ENCODE results near the gene DNAJC4.

The DNAJC4 gene

GRCh38 chr11:64260147-64260708, 29.9 kb downstream of the DNAJC4 start:
- H3K36me3 ChIP-seq (ENCODE audit: control insufficient read depth, insufficient read depth, low read length): peaks cover 58% of the 10 kb centered on the region
- no peak for DNase-seq (ENCODE audit: low read depth, low spot score)
- H3K27me3 ChIP-seq (ENCODE audit: control insufficient read depth, insufficient read depth, low read length): no peaks in the 10 kb centered on the region
- H3K4me3 ChIP-seq (ENCODE audit: low read length): no peak overlapping the region
- WGBS (ENCODE audit: insufficient coverage, insufficient read length): no CpG with 5 or more reads among the region's 6 CpGs
- H3K9me3 ChIP-seq (ENCODE audit: control insufficient read depth, insufficient read depth, low read length): no peaks in the 10 kb centered on the region
- 0 out of 2 replicates have a peak, but pooled peaks cover 1% of the 10 kb centered on the region for H3K4me1 ChIP-seq (ENCODE audit: control insufficient read depth, insufficient read depth, low read length)
- no peak overlapping the region for H3K27ac ChIP-seq (ENCODE audit: low read length)

GRCh38 chr11:64261556-64262080, 31.3 kb downstream of the DNAJC4 start:
- no peak for DNase-seq (ENCODE audit: low read depth, low spot score)
- Histone ChIP-seq H3K27ac (ENCODE audit: low read length) (no peak overlapping the region), H3K9me3 (ENCODE audit: control insufficient read depth, insufficient read depth, low read length) (no peaks in the 10 kb centered on the region), H3K4me1 (ENCODE audit: control insufficient read depth, insufficient read depth, low read length) (0 out of 2 replicates have a peak, but pooled peaks cover 1% of the 10 kb centered on the region), H3K36me3 (ENCODE audit: control insufficient read depth, insufficient read depth, low read length) (peaks cover 59% of the 10 kb centered on the region), H3K4me3 (ENCODE audit: low read length) (no peak overlapping the region), H3K27me3 (ENCODE audit: control insufficient read depth, insufficient read depth, low read length) (no peaks in the 10 kb centered on the region)
- no CpG with 5 or more reads among the region's 18 CpGs for WGBS (ENCODE audit: insufficient coverage, insufficient read length)

DNA sequence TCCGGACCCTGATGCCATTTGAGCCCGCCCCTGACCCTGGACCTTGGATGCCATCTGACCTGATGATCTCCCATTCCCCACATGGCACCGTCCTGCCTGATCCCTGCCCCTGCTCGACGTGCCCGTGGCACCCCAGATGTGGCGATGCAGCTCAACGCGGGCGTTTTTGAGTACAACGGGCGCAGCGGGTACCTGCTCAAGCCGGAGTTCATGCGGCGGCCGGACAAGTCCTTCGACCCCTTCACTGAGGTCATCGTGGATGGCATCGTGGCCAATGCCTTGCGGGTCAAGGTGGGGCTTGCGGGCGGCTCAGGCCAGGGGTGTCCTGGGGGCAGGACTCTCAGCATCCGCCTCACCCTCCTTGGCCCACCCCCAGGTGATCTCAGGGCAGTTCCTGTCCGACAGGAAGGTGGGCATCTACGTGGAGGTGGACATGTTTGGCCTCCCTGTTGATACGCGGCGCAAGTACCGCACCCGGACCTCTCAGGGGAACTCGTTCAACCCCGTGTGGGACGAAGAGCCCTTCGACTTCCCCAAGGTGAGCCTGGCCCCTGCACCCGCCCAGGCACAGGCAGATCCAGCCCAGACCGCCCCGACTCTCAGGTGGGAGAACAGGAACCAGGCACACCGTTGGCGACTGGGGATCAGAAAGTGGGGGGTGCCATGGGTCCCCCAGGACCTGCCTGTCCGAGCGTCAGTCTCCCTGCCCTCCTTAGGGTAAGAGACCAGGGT, 32.1 kb downstream of the DNAJC4 start:
- peaks cover 61% of the 10 kb centered on the region for H3K36me3 ChIP-seq (ENCODE audit: control insufficient read depth, insufficient read depth, low read length)
- H3K4me3 ChIP-seq (ENCODE audit: low read length): no peak overlapping the region
- WGBS (ENCODE audit: insufficient coverage, insufficient read length): no CpG with 5 or more reads among the region's 42 CpGs

GRCh38 chr11:64263021-64263946, 32.9 kb downstream of the DNAJC4 start:
- H3K36me3 ChIP-seq (ENCODE audit: control insufficient read depth, insufficient read depth, low read length): peaks cover 60% of the 10 kb centered on the region
- no peak for DNase-seq (ENCODE audit: low read depth, low spot score)
- H3K27me3 ChIP-seq (ENCODE audit: control insufficient read depth, insufficient read depth, low read length): no peaks in the 10 kb centered on the region
- H3K9me3 ChIP-seq (ENCODE audit: control insufficient read depth, insufficient read depth, low read length): no peaks in the 10 kb centered on the region
- H3K4me1 ChIP-seq (ENCODE audit: control insufficient read depth, insufficient read depth, low read length): 0 out of 2 replicates have a peak, but pooled peaks cover 1% of the 10 kb centered on the region
- H3K4me3 ChIP-seq (ENCODE audit: low read length): no peak overlapping the region
- no peak overlapping the region for H3K27ac ChIP-seq (ENCODE audit: low read length)
- WGBS (ENCODE audit: insufficient coverage, insufficient read length): no CpG with 5 or more reads among the region's 29 CpGs

More for the DNA sequence above, 32.1 kb downstream of the DNAJC4 start:
- Histone ChIP-seq H3K9me3 (ENCODE audit: control insufficient read depth, insufficient read depth, low read length) (no peaks in the 10 kb centered on the region), H3K27me3 (ENCODE audit: control insufficient read depth, insufficient read depth, low read length) (no peaks in the 10 kb centered on the region), H3K4me1 (ENCODE audit: control insufficient read depth, insufficient read depth, low read length) (0 out of 2 replicates have a peak, but pooled peaks cover 1% of the 10 kb centered on the region), H3K27ac (ENCODE audit: low read length) (no peak overlapping the region)
- DNase-seq (ENCODE audit: low read depth, low spot score): no peak

GRCh38 chr11:64263947-64264317, 33.6 kb downstream of the DNAJC4 start:
- no peak overlapping the region for H3K27ac ChIP-seq (ENCODE audit: low read length)
- no CpG with 5 or more reads among the region's 8 CpGs for WGBS (ENCODE audit: insufficient coverage, insufficient read length)
- no peaks in the 10 kb centered on the region for H3K9me3 ChIP-seq (ENCODE audit: control insufficient read depth, insufficient read depth, low read length)
- H3K27me3 ChIP-seq (ENCODE audit: control insufficient read depth, insufficient read depth, low read length): no peaks in the 10 kb centered on the region
- H3K36me3 ChIP-seq (ENCODE audit: control insufficient read depth, insufficient read depth, low read length): peaks cover 54% of the 10 kb centered on the region
- no peak for DNase-seq (ENCODE audit: low read depth, low spot score)
- 0 out of 2 replicates have a peak, but pooled peaks cover 1% of the 10 kb centered on the region for H3K4me1 ChIP-seq (ENCODE audit: control insufficient read depth, insufficient read depth, low read length)
- H3K4me3 ChIP-seq (ENCODE audit: low read length): no peak overlapping the region

GRCh38 chr11:64264371-64264852, 34.1 kb downstream of the DNAJC4 start:
- no peaks in the 10 kb centered on the region for H3K9me3 ChIP-seq (ENCODE audit: control insufficient read depth, insufficient read depth, low read length)
- H3K27me3 ChIP-seq (ENCODE audit: control insufficient read depth, insufficient read depth, low read length): no peaks in the 10 kb centered on the region
- DNase-seq (ENCODE audit: low read depth, low spot score): no peak
- 0 out of 2 replicates have a peak, but pooled peaks cover 1% of the 10 kb centered on the region for H3K4me1 ChIP-seq (ENCODE audit: control insufficient read depth, insufficient read depth, low read length)
- no peak overlapping the region for H3K4me3 ChIP-seq (ENCODE audit: low read length)
- no CpG with 5 or more reads among the region's 10 CpGs for WGBS (ENCODE audit: insufficient coverage, insufficient read length)
- peaks cover 49% of the 10 kb centered on the region for H3K36me3 ChIP-seq (ENCODE audit: control insufficient read depth, insufficient read depth, low read length)
- no peak overlapping the region for H3K27ac ChIP-seq (ENCODE audit: low read length)

DNA sequence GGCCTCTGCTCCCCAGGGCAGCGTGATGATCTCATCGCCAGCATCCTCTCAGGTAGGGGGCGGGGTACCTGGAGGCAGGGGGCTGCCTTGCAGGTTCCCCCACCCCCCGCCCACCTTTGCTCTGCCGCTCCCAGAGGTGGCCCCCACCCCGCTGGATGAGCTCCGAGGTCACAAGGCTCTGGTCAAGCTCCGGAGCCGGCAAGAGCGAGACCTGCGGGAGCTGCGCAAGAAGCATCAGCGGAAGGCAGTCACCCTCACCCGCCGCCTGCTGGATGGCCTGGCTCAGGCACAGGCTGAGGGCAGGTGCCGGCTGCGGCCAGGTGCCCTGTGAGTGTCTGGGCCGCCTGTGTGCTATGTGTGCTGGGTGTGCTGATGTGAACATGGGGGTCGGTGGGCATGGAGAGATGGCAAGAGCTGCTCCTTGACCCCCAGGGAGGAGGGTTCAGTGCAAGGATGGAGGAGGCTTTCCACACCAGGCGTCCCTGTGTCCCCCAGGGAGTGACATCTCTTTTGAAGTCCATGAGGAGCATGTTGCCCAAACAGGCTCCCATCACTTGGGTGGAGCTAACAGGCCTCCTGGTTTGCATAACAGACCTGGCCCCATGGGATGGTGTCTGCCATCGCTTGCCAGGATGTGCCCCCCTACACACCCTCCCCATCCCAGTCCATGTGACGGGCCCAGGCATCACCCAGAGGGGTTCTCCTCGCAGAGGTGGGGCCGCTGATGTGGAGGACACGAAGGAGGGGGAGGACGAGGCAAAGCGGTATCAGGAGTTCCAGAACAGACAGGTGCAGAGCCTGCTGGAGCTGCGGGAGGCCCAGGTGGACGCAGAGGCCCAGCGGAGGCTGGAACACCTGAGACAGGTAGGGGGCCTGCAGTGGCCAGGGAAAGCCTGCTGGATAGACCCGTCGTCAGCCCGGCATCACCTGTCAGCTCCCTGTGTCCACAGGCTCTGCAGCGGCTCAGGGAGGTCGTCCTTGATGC, 35.1 kb downstream of the DNAJC4 start:
- Histone ChIP-seq H3K27me3 (ENCODE audit: control insufficient read depth, insufficient read depth, low read length) (no peaks in the 10 kb centered on the region), H3K27ac (ENCODE audit: low read length) (no peak overlapping the region), H3K4me1 (ENCODE audit: control insufficient read depth, insufficient read depth, low read length) (0 out of 2 replicates have a peak, but pooled peaks cover 1% of the 10 kb centered on the region), H3K4me3 (ENCODE audit: low read length) (no peak overlapping the region), H3K36me3 (ENCODE audit: control insufficient read depth, insufficient read depth, low read length) (peaks cover 40% of the 10 kb centered on the region), H3K9me3 (ENCODE audit: control insufficient read depth, insufficient read depth, low read length) (no peaks in the 10 kb centered on the region)
- DNase-seq (ENCODE audit: low read depth, low spot score): no peak
- no CpG with 5 or more reads among the region's 35 CpGs for WGBS (ENCODE audit: insufficient coverage, insufficient read length)

DNA sequence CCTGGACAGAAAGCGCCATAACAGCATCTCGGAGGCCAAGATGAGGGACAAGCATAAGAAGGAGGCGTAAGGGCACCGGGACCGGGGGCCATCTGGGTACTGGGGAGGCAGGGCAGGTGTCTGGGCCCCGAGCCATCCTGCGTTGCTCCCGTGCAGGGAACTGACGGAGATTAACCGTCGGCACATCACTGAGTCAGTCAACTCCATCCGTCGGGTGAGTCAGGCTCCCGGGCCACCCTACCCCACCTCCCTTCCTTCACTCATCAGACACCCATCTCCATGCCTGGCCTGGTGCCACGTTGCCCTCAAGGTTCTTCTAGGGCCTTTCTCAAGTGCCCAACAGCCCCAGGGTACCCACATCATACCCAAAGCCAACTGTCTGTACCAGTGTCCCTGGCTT, 36.0 kb downstream of the DNAJC4 start:
- Histone ChIP-seq H3K27ac (ENCODE audit: low read length) (no peak overlapping the region), H3K27me3 (ENCODE audit: control insufficient read depth, insufficient read depth, low read length) (no peaks in the 10 kb centered on the region), H3K4me3 (ENCODE audit: low read length) (no peak overlapping the region), H3K9me3 (ENCODE audit: control insufficient read depth, insufficient read depth, low read length) (no peaks in the 10 kb centered on the region), H3K36me3 (ENCODE audit: control insufficient read depth, insufficient read depth, low read length) (peaks cover 37% of the 10 kb centered on the region), H3K4me1 (ENCODE audit: control insufficient read depth, insufficient read depth, low read length) (0 out of 2 replicates have a peak, but pooled peaks cover 1% of the 10 kb centered on the region)
- no peak for DNase-seq (ENCODE audit: low read depth, low spot score)
- no CpG with 5 or more reads among the region's 15 CpGs for WGBS (ENCODE audit: insufficient coverage, insufficient read length)

GRCh38 chr11:64267207-64267945, 37.0 kb downstream of the DNAJC4 start:
- Histone ChIP-seq H3K9me3 (ENCODE audit: control insufficient read depth, insufficient read depth, low read length) (no peaks in the 10 kb centered on the region), H3K4me1 (ENCODE audit: control insufficient read depth, insufficient read depth, low read length) (0 out of 2 replicates have a peak, but pooled peaks cover 1% of the 10 kb centered on the region), H3K27ac (ENCODE audit: low read length) (no peak overlapping the region), H3K36me3 (ENCODE audit: control insufficient read depth, insufficient read depth, low read length) (peaks cover 31% of the 10 kb centered on the region), H3K27me3 (ENCODE audit: control insufficient read depth, insufficient read depth, low read length) (no peaks in the 10 kb centered on the region), H3K4me3 (ENCODE audit: low read length) (no peak overlapping the region)
- DNase-seq (ENCODE audit: low read depth, low spot score): no peak
- no CpG with 5 or more reads among the region's 27 CpGs for WGBS (ENCODE audit: insufficient coverage, insufficient read length)
